ENCODE measurements around the gene EHF.

- TF ChIP-seq, protein P1, sequence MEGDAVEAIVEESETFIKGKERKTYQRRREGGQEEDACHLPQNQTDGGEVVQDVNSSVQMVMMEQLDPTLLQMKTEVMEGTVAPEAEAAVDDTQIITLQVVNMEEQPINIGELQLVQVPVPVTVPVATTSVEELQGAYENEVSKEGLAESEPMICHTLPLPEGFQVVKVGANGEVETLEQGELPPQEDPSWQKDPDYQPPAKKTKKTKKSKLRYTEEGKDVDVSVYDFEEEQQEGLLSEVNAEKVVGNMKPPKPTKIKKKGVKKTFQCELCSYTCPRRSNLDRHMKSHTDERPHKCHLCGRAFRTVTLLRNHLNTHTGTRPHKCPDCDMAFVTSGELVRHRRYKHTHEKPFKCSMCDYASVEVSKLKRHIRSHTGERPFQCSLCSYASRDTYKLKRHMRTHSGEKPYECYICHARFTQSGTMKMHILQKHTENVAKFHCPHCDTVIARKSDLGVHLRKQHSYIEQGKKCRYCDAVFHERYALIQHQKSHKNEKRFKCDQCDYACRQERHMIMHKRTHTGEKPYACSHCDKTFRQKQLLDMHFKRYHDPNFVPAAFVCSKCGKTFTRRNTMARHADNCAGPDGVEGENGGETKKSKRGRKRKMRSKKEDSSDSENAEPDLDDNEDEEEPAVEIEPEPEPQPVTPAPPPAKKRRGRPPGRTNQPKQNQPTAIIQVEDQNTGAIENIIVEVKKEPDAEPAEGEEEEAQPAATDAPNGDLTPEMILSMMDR (IDR thresholded peaks at IDR 0.05): peak in 2 of 6 experiments; percentile 8 to 12
- peak in 1 of 2 donors; percentile 70 for TF ChIP-seq POLR2A (IDR thresholded peaks at IDR 0.05)
Measured at GRCh38 chr11:34654483-34655334, 33.8 kb downstream of the EHF start.
